ENCODE results near the gene FRY.

GRCh38 chr13:32237681-32238080 lies 206.1 kb downstream of the FRY start:
- TF ChIP-seq CTCF (IDR thresholded peaks at IDR 0.05) (no peak), POLR2A (IDR thresholded peaks at IDR 0.05) (no peak)
